ENCODE results near the gene LMAN2.
"Not testable (repeated sequence)": the region's sequence is repeated elsewhere in the genome, so short reads cannot be mapped to it uniquely, and the experiment has no call there.

Gene LMAN2

DNA sequence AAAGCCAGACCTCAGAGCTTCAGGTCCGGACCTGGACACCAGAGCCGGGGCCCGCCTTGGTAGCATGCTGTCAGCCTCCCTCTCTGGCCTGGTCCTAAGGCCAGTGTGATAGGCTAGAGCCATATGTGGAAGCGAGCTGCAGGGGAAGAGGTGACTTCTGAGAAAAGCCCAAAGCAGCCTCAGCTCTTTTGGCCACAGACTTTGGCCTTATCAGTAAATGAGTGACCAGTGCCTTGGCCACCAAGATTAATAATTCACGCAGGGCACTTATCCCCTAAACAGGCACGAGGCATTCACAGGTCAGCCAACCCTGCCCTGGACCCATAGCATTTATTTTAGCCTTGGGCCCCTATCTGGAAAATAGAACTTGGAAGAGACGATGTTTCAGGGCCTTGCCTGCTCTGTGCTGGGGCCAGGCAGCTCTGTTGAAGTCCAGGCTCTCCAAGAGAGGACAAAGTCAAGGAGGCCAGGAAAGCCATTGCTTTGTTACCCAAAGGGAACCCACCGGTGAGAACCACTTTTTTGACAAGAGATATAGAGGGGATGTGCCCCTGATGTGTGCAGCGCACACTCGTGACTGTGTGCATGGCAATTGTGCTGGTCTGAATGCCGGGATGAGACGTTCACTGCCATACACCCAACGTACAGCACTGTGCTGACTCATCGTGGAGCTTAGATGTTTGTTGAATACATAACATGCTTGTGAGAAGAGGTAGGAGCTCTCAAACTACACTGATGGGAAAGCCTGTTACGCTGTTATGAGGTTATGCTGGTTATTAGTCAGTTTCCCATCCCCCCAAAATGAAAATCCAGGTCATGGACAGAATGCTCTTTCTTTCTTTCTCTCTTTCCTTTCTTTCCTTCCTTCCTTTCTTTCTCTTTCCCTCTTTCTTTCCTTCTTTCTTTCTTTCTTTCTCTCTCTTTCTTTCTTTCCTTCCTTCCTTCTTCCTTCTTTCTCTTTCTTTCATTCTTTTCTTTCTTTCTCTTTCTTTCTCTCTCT, 27.7 kb upstream of the LMAN2 start:
- DNase-seq = no peak

DNA sequence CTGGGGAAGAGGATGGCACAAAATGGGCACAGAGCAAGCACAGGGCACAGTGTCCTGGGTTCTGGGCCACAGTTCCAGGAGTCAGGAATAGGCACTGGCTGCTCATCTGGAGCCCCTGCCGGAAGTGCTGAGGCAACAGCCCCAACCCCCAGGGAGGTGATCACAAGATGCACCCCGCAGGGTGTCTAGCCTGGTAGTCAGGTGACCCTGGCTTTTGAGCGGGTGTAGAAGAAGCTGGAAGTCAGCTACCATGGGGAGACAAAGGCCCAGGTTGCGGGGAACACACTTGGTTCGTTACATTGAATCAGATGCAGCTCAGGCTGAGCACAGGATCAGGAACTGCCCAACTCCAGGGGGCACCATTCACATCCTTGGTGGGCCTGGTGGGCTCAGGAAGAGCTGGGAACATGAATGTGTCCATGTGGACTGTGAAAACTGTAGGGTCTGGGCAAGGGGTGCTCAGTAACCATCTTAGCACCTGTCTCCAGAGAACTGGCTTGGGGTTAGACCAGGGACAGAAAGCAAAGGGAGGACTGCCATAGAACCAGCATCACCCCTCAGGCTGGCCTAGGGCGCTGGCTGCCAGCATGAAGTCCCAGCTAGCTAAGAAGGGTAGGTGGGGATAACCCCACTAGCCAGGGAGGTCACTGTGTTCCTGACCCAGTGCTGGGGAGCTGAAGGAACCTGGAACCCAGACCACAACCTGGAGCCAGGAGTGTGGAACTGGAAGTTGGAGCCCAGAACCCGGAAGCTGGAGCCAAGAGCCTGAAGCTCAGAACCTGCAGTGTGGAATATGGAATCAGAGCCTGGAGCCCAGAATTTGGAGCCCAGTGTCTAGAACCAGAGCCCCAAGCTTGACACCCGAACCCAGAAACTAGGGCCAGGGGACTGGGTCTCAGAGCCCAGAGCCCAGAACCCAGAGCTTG, 26.6 kb upstream of the LMAN2 start:
- DNase-seq = no peak

DNA sequence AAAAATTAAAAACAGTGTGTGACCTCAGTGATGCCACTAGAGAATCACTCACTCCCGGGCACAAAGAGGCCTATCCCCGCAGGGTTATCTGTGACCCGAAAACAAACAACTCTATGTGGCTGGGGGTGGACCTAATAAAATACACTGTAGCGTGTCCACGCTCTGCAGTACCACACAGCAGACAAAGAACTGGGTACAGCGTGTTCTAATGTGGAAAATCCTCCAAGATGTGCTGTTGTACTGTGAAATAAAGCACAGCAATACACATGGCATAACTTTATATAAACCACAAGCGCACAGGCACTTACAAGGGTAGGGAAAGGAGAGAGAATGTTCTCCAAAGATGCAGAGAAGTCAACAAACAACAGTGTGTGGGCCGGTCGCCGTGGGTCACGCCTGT, 24.6 kb upstream of the LMAN2 start:
- DNase-seq = no peak

DNA sequence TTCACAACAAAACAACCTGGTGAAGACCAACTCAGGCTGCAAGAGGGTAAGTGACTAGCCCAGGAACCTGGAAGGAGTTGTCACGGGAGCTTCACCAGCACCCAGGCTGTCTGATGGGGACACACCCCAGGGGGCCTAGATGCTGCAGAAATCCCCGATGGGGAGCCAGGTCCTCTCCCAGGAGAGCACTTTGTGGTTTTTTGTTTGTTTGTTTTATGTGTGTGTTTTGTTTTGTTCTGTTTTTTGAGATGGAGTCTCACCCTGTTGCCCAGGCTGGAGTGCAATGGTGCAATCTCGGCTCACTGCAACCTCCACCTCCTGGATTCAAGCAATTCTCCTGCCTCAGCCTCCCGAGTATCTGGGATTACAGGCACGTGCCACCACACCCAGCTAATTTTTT, 24.0 kb upstream of the LMAN2 start:
- DNase-seq = not testable (repeated sequence)

DNA sequence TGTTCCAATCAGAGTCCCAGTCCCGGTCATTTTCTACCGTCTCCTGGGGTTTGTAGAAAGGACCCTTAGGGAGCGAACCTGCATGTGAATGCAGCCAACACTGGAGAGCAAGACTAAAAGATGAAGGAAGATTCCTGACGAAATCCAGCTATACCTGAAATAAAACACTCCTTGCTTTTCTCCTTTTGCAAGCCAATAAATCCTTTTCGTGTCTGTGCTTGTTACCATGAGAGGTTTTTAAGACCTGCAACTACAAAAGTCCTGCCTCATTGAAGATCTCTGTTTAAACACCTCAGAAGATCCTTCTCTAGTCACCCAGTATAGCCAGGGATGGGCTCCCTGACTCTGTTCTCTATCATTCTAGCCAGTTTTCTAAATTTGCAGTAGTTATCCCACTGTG, 22.7 kb upstream of the LMAN2 start:
- DNase-seq = no peak

DNA sequence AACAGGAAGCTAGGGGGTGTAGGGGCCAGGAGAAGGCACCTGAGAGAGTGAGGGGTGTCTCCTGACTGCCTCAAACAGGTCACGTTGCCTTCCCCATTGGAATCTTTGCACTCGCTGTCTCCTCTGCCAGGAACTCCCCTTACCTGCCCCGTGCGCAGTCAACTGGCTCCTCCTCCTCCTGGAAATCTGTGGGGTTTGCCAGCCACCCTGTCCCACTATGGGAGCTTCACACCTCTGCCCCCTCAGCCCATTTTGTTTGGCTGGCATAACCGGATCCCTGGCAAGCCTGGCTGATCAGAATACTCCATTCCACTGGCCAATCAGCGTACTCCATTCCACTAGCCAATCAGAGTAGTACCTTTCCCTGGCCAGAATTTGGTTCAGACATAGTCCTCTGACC, 22.3 kb upstream of the LMAN2 start:
- DNase-seq = no peak

DNA sequence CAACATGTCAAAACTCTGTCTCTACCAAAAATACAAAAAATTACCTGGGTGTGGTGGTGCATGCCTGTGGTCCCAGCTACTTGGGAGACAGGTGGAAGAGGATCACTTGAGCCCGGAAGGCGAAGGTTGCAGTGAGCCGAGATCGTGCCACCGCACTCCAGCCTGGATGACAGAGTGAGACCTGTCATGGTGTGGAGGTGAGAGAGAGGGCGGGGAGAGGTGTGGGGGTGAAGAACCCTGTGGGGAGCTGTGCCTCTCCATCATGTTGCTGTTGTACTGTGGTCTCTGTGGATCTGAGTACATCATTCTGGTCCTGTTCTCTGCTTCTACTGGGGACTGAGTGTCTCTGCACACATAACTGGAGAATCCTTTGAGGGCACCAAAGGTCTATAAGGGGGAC, 21.4 kb upstream of the LMAN2 start:
- no peak for DNase-seq

DNA sequence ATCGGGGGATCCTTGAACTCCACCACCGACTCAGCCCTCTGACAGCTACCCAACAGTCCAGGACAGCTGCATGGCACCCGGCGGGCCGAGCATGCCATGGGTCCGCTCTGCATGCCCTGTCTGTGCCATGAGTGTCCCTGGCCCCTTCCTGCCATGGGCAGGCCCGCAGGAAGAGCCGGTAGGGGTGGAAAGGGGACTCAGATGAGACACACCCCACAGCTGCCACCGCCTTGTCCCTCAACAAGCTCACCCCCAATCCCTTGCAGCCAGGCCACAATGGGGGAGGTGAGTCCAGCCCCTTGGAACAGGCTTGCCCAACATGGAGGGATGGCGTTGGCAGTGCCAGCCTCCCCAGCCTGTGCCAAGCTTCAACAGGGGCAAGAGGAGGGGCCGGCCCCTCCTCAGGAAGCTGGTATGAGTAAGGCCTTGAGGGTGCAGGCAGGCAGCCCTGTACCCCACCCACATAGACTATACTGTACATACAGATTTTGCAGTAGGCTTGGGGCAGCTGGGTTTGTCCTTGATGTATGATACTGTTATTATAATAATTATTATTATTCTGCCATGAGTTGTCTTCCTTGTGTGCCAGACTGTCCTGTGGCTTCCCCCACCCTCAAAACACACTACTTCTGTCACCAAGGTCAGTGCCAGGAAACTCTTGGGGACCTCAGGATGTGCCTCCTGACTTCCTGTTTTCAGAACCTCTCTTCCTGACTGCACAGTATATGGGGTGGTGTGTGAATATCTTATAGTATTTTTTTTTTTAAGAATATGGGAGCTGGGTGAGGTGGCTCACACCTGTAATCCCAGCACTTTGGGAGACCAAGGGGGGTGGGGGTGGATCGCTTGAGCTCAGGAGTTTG, 20.8 kb upstream of the LMAN2 start:
- DNase-seq = peak; percentile 32

DNA sequence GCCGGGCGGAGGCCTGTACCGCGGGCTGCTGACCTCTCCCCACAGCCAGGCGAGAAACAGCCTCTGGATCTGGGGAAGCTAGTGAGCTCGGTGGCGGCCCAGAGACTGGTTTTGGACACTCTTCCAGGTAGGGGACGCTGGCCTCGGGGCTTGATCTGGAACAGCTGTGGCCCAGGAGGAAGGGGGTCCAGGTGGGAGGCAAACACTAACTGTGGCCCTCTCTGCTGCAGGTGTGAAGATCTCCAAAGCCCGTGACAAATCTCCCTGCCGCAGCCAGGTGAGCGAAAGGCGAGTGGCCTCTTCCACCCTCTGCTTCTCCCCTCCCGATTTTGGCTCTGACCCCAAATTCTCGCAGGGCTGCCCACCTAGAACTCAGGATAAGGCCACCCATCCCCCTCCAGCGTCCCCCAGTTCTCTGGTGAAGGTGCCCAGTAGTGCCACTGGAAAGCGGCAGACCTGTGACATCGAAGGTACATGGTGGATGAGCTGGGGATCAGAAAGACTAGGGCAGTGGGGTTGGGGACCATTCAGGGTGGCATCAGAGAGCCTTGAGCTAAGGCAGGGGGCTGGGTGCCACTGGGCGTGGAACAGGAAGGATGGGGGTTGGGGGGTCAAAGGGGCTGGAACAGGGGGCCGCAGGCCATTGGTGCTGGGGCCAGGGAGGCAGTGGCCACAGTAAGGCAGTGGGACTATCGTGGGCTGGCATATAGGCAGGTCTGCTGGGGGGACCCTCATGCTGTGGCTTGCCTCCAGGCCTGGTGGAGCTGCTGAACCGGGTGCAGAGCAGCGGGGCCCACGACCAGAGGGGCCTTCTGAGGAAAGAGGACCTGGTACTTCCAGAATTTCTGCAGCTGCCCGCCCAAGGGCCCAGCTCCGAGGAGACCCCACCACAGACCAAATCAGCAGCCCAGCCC, 19.9 kb upstream of the LMAN2 start:
- DNase-seq = no peak

DNA sequence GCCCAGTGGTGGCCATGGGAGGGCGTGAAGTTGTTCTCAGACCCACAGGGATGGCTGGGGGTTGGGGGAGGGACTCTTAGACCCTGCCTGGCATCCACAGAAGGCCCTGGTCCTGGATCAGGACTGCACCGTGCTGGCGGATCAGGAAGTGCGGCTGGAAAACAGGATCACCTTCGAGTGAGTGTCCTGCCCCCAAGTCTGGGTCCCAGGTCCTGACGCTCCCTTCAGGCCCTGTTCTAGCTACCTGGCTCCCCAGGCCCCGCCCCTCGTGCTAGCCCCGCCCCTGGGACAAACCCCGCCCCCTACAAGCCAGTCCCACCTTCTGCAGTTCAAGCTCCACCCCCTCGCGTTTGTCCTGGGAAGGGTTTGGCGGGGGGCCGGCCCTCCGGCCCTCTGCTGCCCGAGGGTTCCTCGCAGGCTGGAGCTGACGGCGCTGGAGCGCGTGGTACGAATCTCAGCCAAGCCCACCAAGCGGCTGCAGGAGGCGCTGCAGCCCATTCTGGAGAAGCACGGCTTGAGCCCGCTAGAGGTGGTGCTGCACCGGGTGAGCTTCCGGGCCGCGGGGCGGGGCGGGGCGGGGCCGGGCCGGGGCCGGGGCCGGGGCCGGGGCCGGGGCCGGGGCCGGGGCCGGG, 19.1 kb upstream of the LMAN2 start:
- DNase-seq = peak; percentile 91

DNA sequence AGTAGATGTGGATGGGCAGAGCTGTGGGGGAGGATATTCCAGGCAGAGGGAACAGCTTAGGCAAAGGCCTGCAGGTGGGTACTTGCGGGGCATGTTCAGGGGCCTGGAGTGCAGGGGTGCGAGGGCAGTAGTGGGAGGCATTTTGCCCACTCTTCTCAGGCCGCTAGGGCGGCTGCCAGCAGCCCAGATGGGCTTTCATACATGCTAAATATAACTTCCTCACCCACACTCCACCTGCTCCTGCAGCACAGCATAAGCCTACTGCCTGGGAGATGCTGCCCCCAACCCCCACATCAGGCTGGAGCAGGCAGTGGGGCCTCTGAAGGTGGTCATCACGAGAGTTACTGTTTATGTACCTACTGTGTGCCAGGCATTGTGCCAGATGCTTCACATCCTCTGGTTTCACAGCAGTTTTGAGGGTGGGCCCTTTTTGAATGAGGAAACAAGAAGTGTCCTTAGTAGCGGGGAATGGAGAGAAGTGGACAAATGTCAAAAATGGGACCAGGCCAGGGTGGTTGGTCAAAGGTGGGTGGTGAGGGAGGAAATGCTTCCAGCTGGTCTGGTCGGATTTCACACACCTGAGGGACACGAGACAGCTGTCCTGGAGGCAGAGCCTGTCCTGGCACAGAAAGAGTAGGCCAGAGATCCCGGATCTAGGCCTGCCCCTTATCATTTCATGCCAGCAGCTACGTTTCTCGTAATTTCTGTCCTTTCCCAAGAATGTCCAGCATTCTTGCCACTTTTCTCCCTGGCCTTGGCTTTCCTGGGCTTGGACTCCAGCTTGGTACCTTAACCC, 18.4 kb upstream of the LMAN2 start:
- peak; percentile 57 for DNase-seq

DNA sequence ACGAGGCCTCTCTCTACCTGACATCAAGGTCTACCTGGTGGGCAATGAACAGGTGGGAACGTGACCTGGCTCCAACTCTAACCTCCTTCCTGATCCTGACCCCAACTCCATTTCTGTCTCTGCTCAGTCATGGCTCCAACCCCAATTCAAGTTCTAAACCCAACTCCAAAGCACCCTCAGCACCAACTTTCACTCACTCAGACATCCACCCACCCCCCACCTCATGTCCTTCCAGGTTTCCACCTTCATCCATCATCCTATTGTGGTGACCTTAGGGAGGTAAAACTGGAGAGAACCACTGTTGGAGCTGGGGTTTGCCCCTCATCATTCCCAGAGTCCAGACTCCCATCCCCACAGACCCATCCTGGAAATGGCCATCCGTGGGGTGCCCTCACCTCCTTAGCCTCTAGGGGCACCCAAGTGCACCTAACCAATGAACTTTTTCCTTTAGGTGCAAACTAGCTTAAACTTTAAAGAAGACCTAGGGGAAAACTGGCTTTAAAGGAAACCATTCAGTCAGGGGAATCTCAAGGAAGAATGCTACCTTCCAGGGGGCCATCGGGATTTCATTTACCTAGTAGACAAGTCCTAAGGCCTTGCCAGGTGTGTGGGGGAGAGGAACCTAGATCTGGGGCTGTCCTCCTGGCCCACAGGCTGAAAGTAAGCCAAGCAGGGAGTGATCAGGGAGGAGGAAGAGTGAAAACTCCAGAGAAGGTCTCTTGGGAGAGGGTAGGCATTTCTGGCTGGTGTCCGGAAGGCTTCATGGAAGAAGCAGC, 17.6 kb upstream of the LMAN2 start:
- no peak for DNase-seq

DNA sequence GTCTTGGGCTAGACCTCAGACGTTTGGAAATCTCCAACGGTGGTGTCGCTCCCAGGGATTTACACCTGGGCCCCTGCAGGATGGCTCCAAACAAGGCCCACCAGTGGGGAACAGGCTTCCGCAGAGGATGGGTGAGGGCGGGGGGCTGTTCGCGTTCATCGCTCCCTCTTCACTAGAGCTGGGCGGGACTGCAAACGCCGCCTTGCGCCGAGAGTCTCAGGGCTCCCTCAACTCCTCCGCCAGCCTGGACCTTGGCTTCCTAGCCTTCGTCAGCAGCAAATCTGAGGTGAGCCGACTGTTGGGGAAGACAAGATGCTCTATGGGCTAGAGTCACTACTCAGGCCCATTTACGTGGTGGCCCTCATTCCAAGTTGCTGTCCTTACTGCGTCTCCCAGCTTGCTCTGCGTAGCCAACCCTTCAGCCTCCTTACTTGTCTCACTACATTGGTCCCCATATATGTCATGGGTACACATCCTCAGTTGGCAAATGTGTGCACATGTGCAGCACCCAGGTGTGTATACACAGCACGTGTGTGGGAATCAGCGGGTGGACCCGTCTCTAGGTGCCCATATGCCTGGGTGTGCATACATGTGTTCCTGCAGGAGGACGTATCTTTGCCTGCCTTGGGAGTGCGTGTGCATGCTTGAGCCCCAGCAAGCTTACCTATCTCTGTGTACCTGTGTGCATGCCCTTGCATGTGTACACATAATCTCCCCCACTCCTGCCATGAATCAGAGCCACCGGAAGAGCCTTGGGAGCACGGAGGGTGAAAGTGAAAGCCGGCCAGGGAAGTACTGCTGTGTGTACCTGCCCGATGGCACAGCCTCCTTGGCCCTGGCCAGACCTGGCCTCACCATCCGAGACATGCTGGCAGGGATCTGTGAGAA, 16.8 kb upstream of the LMAN2 start:
- no peak for DNase-seq

DNA sequence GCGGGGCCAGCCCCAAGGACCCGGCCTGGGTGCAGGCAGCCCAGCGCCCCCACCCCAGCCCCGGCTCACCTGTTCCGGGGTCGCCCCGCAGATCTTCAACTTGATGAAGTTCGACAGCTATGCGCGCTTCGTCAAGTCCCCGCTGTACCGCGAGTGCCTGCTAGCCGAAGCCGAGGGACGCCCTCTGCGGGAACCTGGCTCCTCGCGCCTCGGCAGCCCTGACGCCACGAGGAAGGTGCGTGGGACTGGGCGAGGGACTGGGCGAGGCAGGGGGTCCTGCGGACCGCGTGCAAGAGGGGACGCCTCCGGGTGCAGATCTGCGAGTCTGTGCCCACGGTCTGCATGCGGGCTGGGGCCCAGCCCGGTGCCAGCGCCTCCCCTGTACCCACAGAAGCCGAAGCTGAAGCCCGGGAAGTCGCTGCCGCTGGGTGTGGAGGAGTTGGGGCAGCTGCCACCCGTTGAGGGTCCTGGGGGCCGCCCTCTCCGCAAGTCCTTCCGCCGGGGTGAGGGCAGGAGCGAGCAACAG, 15.9 kb upstream of the LMAN2 start:
- no peak for DNase-seq

DNA sequence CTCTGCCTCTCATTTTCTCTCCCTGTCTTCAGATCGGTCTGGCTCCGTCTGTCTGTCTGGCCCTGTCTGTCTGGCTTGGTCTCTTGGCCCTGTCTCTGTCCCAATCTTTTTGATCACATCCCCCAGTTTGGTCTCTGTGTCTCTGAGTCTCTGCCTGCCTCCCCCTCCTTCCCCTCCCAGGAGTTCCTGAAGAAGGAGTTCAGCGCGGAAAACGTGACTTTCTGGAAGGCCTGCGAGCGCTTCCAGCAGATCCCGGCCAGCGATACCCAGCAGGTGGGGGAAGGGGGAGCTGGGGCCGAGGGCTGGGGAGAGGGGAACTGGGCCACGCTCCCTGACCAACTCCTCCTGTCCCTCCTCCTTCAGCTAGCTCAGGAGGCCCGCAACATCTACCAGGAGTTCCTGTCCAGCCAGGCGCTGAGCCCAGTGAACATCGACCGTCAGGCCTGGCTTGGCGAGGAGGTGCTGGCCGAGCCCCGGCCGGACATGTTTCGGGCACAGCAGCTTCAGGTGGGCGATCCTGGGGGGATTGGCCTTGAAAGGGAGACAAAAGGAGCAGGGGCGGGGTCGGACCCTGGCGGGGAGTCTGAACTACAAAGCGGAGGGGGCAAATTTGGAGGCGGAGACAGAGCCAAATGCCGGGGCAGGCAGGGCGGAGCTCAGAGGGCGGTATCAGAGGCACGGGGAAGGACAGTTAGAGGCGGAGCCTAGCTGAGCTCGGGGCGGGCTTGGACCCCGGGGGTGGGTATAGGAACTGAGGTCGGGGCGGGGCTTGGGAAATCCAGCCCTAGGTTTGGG, 15.3 kb upstream of the LMAN2 start:
- DNase-seq = peak; percentile 95

DNA sequence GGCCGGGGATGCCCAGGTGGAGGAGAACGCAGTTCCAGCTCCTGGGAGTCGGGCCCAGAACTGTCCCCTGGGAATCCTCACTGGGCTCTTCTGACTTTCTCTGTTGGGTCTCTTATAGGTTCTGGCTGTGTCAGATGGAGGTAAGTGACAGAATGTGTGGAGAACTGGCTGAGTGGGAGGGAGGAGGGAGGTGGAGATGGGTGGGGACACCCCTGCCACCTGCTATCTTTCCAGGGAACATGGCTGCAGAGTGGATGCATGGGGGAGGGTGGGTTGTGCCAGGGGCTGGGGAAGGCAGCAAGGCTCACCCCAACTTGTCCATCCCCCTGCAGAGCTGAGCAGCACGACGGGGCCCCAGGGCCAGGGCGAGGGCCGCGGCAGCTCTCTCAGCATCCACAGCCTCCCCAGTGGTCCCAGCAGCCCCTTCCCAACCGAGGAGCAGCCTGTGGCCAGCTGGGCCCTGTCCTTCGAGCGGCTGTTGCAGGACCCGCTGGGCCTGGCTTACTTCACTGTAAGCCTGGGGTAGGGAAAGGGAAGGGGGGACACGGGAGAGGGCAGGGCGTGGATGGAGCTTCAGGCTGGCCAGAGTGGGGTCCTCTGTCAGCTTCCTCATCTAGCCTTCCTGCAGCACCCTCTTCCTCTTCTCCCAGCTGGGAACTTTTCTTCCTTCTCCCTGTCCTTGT, 14.5 kb upstream of the LMAN2 start:
- DNase-seq = peak; percentile 42

Data from right hindlimb (tissue), 1 donor.